GM19397 (cell line): Measurements from ENCODE around the gene CASKIN2.

Experiments used
- ATAC-seq: cut with Tn5 transposase; IDR thresholded peaks from one replicate; pipeline ENCODE4 v1.9.1; 2021; ENCODE audit warnings: mild to moderate bottlenecking, moderate library complexity; ENCODE audit not compliant: unreplicated experiment

CASKIN2 gene

GRCh38 chr17:75505640-75506039, 9.7 kb downstream of the CASKIN2 start:
- ATAC-seq = no peak

- no peak for ATAC-seq
Measured at GRCh38 chr17:75505152-75505409, 10.3 kb downstream of the CASKIN2 start.

GRCh38 chr17:75504347-75505151, 10.8 kb downstream of the CASKIN2 start:
- ATAC-seq = no peak

- no peak for ATAC-seq
Measured at GRCh38 chr17:75503976-75504346, 11.4 kb downstream of the CASKIN2 start.

GRCh38 chr17:75503337-75503950, 11.9 kb downstream of the CASKIN2 start:
- no peak for ATAC-seq

- no peak for ATAC-seq
Measured at GRCh38 chr17:75502721-75503329, 12.5 kb downstream of the CASKIN2 start.

GRCh38 chr17:75502072-75502720, 13.1 kb downstream of the CASKIN2 start:
- no peak for ATAC-seq

GRCh38 chr17:75501378-75502071, 13.8 kb downstream of the CASKIN2 start:
- no peak for ATAC-seq

- no peak for ATAC-seq
Measured at GRCh38 chr17:75500419-75501216, 14.7 kb downstream of the CASKIN2 start.

GRCh38 chr17:75499313-75500022, 15.9 kb downstream of the CASKIN2 start:
- no peak for ATAC-seq

GRCh38 chr17:75498726-75499213, 16.6 kb downstream of the CASKIN2 start:
- ATAC-seq = no peak

- no peak for ATAC-seq
Measured at GRCh38 chr17:75498039-75498725, 17.2 kb downstream of the CASKIN2 start.

- no peak for ATAC-seq
Measured at GRCh38 chr17:75496005-75496404, 19.3 kb downstream of the CASKIN2 start.

- no peak for ATAC-seq
Measured at GRCh38 chr17:75494326-75494877, 20.9 kb downstream of the CASKIN2 start.

- no peak for ATAC-seq
Measured at GRCh38 chr17:75493476-75494129, 21.7 kb downstream of the CASKIN2 start.

GRCh38 chr17:75492555-75493168, 22.7 kb downstream of the CASKIN2 start:
- ATAC-seq = no peak

- no peak for ATAC-seq
Measured at GRCh38 chr17:75491680-75492079, 23.7 kb downstream of the CASKIN2 start.
